Brain microvascular endothelial cell (primary cell): ENCODE results near the gene RAET1G.
"Not testable (repeated sequence)": the region's sequence is repeated elsewhere in the genome, so short reads cannot be mapped to it uniquely, and the experiment has no call there.

Experiments
- DNase-seq: peaks from one replicate; pipeline ENCODE4 v3.0.0-alpha.2; 2020
- H3K27ac ChIP-seq: fragments of 250-450 bp; sonication (Bioruptor Pico); 2 replicates; pipeline ENCODE4 v1.5.1; 2020; ENCODE audit warnings: mild to moderate bottlenecking, moderate library complexity
- H3K27me3 ChIP-seq: fragments of 250-450 bp; sonication (Bioruptor Pico); replicated peaks from 2 replicates; pipeline ENCODE4 v1.5.1; 2020; ENCODE audit warnings: mild to moderate bottlenecking
- H3K36me3 ChIP-seq: fragments of 250-450 bp; sonication (Bioruptor Pico); replicated peaks from 2 replicates; pipeline ENCODE4 v1.5.1; 2020; ENCODE audit warnings: mild to moderate bottlenecking
- H3K4me3 ChIP-seq: 2 replicates; pipeline ENCODE4 v1.5.1; 2011; ENCODE audit warnings: low read depth, mild to moderate bottlenecking, control low read depth, low read length, moderate library complexity
- CTCF ChIP-seq: IDR thresholded peaks from 2 replicates; pipeline ENCODE4 v1.5.1; 2011; ENCODE audit warnings: low read depth, mild to moderate bottlenecking, moderate library complexity, low read length, control low read depth, inconsistent platforms; ENCODE audit errors: missing control alignments
- in situ Hi-C: cut with HindIII; loops from 2 replicates; pipeline ENCODE4 v1.10.0; 2017; ENCODE audit warnings: low sequenced_read_pairs, low pct_ligation_motif_present

Gene RAET1G

GRCh38 chr6:149933461-149933860 lies 10.5 kb upstream of the RAET1G start:
- DNase-seq: no peak
- Histone ChIP-seq H3K27me3 (peaks cover 36% of the 10 kb centered on the region), H3K4me3 (no peak overlapping the region), H3K27ac (no peak overlapping the region), H3K36me3 (no peaks in the 10 kb centered on the region)
- no peak for TF ChIP-seq CTCF
- in situ Hi-C loops: no loop called here

DNA sequence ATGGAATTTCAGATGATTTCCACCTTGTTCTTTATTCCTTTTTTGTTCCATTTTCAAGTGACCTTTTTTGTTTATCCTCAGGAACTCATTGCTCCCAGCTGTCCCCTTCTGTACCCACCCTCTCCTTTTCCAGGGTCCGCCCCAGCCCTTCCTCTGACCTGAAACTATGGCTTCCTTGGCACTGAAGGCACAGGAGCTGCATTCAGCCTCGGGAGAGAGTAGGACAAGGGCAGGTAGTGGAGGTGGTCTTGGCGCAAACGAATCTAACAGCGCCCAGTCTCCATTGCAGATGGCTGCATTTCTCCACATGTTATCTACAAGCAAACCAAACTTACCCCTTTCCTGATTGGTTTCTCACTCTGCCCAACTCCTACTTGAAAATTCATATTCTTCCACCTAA lies 10.1 kb upstream of the RAET1G start:
- peaks cover 32% of the 10 kb centered on the region for H3K27me3 ChIP-seq
- no peaks in the 10 kb centered on the region for H3K36me3 ChIP-seq
- H3K4me3 ChIP-seq: no peak overlapping the region
- no peak for TF ChIP-seq CTCF
- in situ Hi-C loops: no loop called here
- no peak for DNase-seq
- H3K27ac ChIP-seq: no peak overlapping the region

- no peak for DNase-seq
- peaks cover 23% of the 10 kb centered on the region for H3K27me3 ChIP-seq
- H3K27ac ChIP-seq: no peak overlapping the region
- H3K4me3 ChIP-seq: no peak overlapping the region
- no peaks in the 10 kb centered on the region for H3K36me3 ChIP-seq
- no peak for TF ChIP-seq CTCF
- in situ Hi-C loops: no loop called here
These were observed 8.6 kb upstream of the RAET1G start for GRCh38 chr6:149931501-149931900.

GRCh38 chr6:149929422-149929821 lies 6.5 kb upstream of the RAET1G start:
- TF ChIP-seq CTCF: peak; percentile 78
- Histone ChIP-seq H3K36me3 (no peaks in the 10 kb centered on the region), H3K4me3 (no peak overlapping the region), H3K27ac (no peak overlapping the region), H3K27me3 (peaks cover 15% of the 10 kb centered on the region)
- in situ Hi-C loops: no loop called here
- no peak for DNase-seq

GRCh38 chr6:149927025-149927424 lies 4.1 kb upstream of the RAET1G start:
- H3K27me3 ChIP-seq: peaks cover 13% of the 10 kb centered on the region
- H3K4me3 ChIP-seq, DNase-seq, in situ Hi-C loops, H3K36me3 ChIP-seq, H3K27ac ChIP-seq: not testable (repeated sequence)

GRCh38 chr6:149925974-149926777 lies 3.3 kb upstream of the RAET1G start:
- TF ChIP-seq CTCF: peak; percentile 94
- peak overlapping the region; percentile 59 for H3K4me3 ChIP-seq
- in situ Hi-C loops: no loop called here

More at GRCh38 chr6:149925974-149926777, 3.3 kb upstream of the RAET1G start:
- Histone ChIP-seq H3K27ac (no peak overlapping the region), H3K36me3 (no peaks in the 10 kb centered on the region), H3K27me3 (peaks cover 13% of the 10 kb centered on the region)
- peak; percentile 85 for DNase-seq
